HFFc6 (cell line): ENCODE measurements around the gene CDKN1B. TPM values are rescaled to one million over a fixed set of nuclear protein-coding genes. Genes with fewer than 3 reads are reported as not detected.
A peak's percentile ranks its signal among the peaks of the same experiment; 100 is the strongest.

Experiments used
- DNase-seq: peaks from one replicate; pipeline ENCODE4 v3.0.0-alpha.2; 2018
- H3K27ac Mint-ChIP-seq: 2 replicates; pipeline ENCODE4 v1.8.0; 2020; ENCODE audit warnings: mild to moderate bottlenecking, mixed read lengths
- H3K27me3 Mint-ChIP-seq: 2 replicates; pipeline ENCODE4 v1.8.0; 2021; ENCODE audit warnings: mild to moderate bottlenecking, moderate library complexity, mixed read lengths; ENCODE audit not compliant: insufficient read depth
- H3K36me3 Mint-ChIP-seq: 2 replicates; pipeline ENCODE4 v1.8.0; 2021; ENCODE audit warnings: low read depth, mixed read lengths
- H3K4me1 Mint-ChIP-seq: 2 replicates; pipeline ENCODE4 v1.8.0; 2020; ENCODE audit warnings: low read depth, mixed read lengths
- H3K4me3 Mint-ChIP-seq: 2 replicates; pipeline ENCODE4 v1.8.0; 2020; ENCODE audit warnings: mild to moderate bottlenecking, moderate library complexity, mixed read lengths
- H3K9me3 Mint-ChIP-seq: 2 replicates; pipeline ENCODE4 v1.8.0; 2020; ENCODE audit warnings: mild to moderate bottlenecking, mixed read lengths
- CTCF ChIP-seq: fragments of 200-600 bp; sonication (generic); IDR thresholded peaks from 2 replicates; pipeline ENCODE4 v1.5.0; 2021; ENCODE audit warnings: antibody characterized with exemption, mild to moderate bottlenecking
- total RNA-seq, 6 experiments: library from RNA; stranded (reverse); fragmentation: NEBNext Ultra II Directional; extraction: Animal tissue kit (Norgen Biotek cat#: 25700); gene quantifications; 2 replicates in 1 of 6; 3 replicates in 5 of 6; pipeline ENCODE4 v1.2.3, GENCODE V29; 2021

CDKN1B gene
- total RNA-seq, 6 experiments from 2014 or later: 22.9 to 31.4 (median 29.7) TPM

GRCh38 chr12:12701457-12701856 lies 15.7 kb upstream of the CDKN1B start:
- DNase-seq: no peak
- no peaks in the 10 kb centered on the region for H3K27me3 Mint-ChIP-seq
- H3K4me3 Mint-ChIP-seq: no peak overlapping the region
- no peaks in the 10 kb centered on the region for H3K9me3 Mint-ChIP-seq
- peaks cover 34% of the 10 kb centered on the region for H3K4me1 Mint-ChIP-seq
- no peak for TF ChIP-seq CTCF
- no peak overlapping the region for H3K27ac Mint-ChIP-seq
- H3K36me3 Mint-ChIP-seq: no peaks in the 10 kb centered on the region

- TF ChIP-seq CTCF: peak; percentile 95
Observed at GRCh38 chr12:12704593-12705230, 12.5 kb upstream of the CDKN1B start.

GRCh38 chr12:12705838-12706520 lies 11.2 kb upstream of the CDKN1B start:
- H3K4me1 Mint-ChIP-seq: peaks cover 13% of the 10 kb centered on the region
- TF ChIP-seq CTCF: no peak
- no peak overlapping the region for H3K27ac Mint-ChIP-seq
- no peaks in the 10 kb centered on the region for H3K9me3 Mint-ChIP-seq
- peaks cover 1% of the 10 kb centered on the region; the same call in 1 of the 2 replicates for H3K27me3 Mint-ChIP-seq
- H3K4me3 Mint-ChIP-seq: no peak overlapping the region
- no peaks in the 10 kb centered on the region for H3K36me3 Mint-ChIP-seq
- DNase-seq: no peak

More at GRCh38 chr12:12704593-12705230, 12.5 kb upstream of the CDKN1B start:
- H3K4me3 Mint-ChIP-seq: peak overlapping the region; percentile 11; the same call in 1 of the 2 replicates
- DNase-seq: peak; percentile 92
- no peaks in the 10 kb centered on the region for H3K36me3 Mint-ChIP-seq
- no peak overlapping the region for H3K27ac Mint-ChIP-seq
- peaks cover 13% of the 10 kb centered on the region for H3K4me1 Mint-ChIP-seq
- no peaks in the 10 kb centered on the region for H3K9me3 Mint-ChIP-seq
- no peaks in the 10 kb centered on the region for H3K27me3 Mint-ChIP-seq

GRCh38 chr12:12713932-12714275 lies 3.3 kb upstream of the CDKN1B start:
- peaks cover 4% of the 10 kb centered on the region for H3K27me3 Mint-ChIP-seq
- no peak for DNase-seq
- peak overlapping the region; percentile 75 for H3K4me3 Mint-ChIP-seq
- H3K9me3 Mint-ChIP-seq: no peaks in the 10 kb centered on the region
- peaks cover 34% of the 10 kb centered on the region for H3K4me1 Mint-ChIP-seq
- H3K27ac Mint-ChIP-seq: peak overlapping the region; percentile 52; the same call in 1 of the 2 replicates
- peaks cover 16% of the 10 kb centered on the region for H3K36me3 Mint-ChIP-seq
- TF ChIP-seq CTCF: no peak

- H3K27ac Mint-ChIP-seq: peak overlapping the region; percentile 52; the same call in 1 of the 2 replicates
- peaks cover 4% of the 10 kb centered on the region for H3K27me3 Mint-ChIP-seq
- TF ChIP-seq CTCF: peak; percentile 44; the same call in 1 of the 2 replicates
- H3K4me3 Mint-ChIP-seq: peak overlapping the region; percentile 75
- peaks cover 34% of the 10 kb centered on the region for H3K4me1 Mint-ChIP-seq
- peaks cover 21% of the 10 kb centered on the region for H3K36me3 Mint-ChIP-seq
- H3K9me3 Mint-ChIP-seq: no peaks in the 10 kb centered on the region
- no peak for DNase-seq
Observed at GRCh38 chr12:12714276-12715021, 2.7 kb upstream of the CDKN1B start.
